SU-DHL-6 (cell line): Measurements from ENCODE around the gene KRT6A.

Experiments
- H2AFZ ChIP-seq: fragments of 200-600 bp; sonication (generic); 2 replicates; pipeline ENCODE4 v1.6.1; 2014; ENCODE audit warnings: low read depth, mild to moderate bottlenecking, moderate library complexity, mixed read lengths, antibody characterized with exemption, low read length; ENCODE audit not compliant: severe bottlenecking
- H3F3A ChIP-seq: fragments of 200-600 bp; shearing (Covaris generic); 2 replicates; pipeline ENCODE4 v1.6.0; 2016; ENCODE audit warnings: antibody characterized with exemption, mild to moderate bottlenecking; ENCODE audit not compliant: insufficient read depth
- H3K27ac ChIP-seq: fragments of 200-600 bp; sonication (generic); 2 replicates; pipeline ENCODE4 v1.5.1; 2016; ENCODE audit warnings: low read depth, mild to moderate bottlenecking, low read length, moderate library complexity, mixed read lengths
- H3K27me3 ChIP-seq: fragments of 200-600 bp; sonication (generic), shearing (Covaris generic); 2 replicates; pipeline ENCODE4 v1.6.0; 2014; ENCODE audit warnings: mild to moderate bottlenecking, low read length
- H3K36me3 ChIP-seq: fragments of 200-600 bp; sonication (generic); 2 replicates; pipeline ENCODE4 v1.6.1; 2014; ENCODE audit warnings: mild to moderate bottlenecking, low read length, mixed read lengths
- H3K4me2 ChIP-seq: fragments of 300-600, 200-600 bp; shearing (Covaris generic), sonication (generic); 2 replicates; pipeline ENCODE4 v1.6.0; 2014; ENCODE audit warnings: low read length, low read depth, mild to moderate bottlenecking; ENCODE audit not compliant: poor library complexity, severe bottlenecking
- H3K4me3 ChIP-seq: fragments of 200-600 bp; sonication (generic); 2 replicates; pipeline ENCODE4 v1.5.1; 2014; ENCODE audit warnings: antibody characterized with exemption, low read length, mild to moderate bottlenecking, mixed read lengths; ENCODE audit not compliant: insufficient read depth, poor library complexity, severe bottlenecking
- H3K79me2 ChIP-seq: fragments of 200-600 bp; sonication (generic); 2 replicates; pipeline ENCODE4 v1.6.1; 2014; ENCODE audit warnings: mild to moderate bottlenecking, low read length, moderate library complexity; ENCODE audit not compliant: insufficient read depth
- H3K9ac ChIP-seq: fragments of 200-600 bp; sonication (generic); 2 replicates; pipeline ENCODE4 v1.7.0; 2014; ENCODE audit warnings: mild to moderate bottlenecking, low read length
- H3K9me2 ChIP-seq: fragments of 200-600 bp; sonication (generic); replicated peaks from 2 replicates; pipeline ENCODE4 v1.6.1; 2014; ENCODE audit warnings: low read length; ENCODE audit not compliant: insufficient read depth
- H3K9me3 ChIP-seq: fragments of 200-600 bp; sonication (generic); 2 replicates; pipeline ENCODE4 v1.6.1; 2014; ENCODE audit warnings: low read length, mixed read lengths; ENCODE audit not compliant: insufficient read depth
- H4K20me1 ChIP-seq: fragments of 200-600 bp; sonication (generic); 2 replicates; pipeline ENCODE4 v1.6.1; 2014; ENCODE audit warnings: low read depth, mild to moderate bottlenecking, antibody characterized with exemption, low read length, moderate library complexity, mixed read lengths
- EZH2phosphoT487 ChIP-seq: fragments of 200-600 bp; sonication (generic), shearing (Covaris generic); conservative IDR thresholded peaks from 2 replicates; pipeline ENCODE4 v1.6.1; 2018; ENCODE audit warnings: mild to moderate bottlenecking, antibody characterized with exemption, low read length, moderate library complexity, mixed read lengths
- TF ChIP-seq, protein P1 (sequence below): fragments of 200-600 bp; sonication (generic); IDR thresholded peaks from one replicate; pipeline ENCODE4 v1.5.1; 2017; ENCODE audit warnings: antibody characterized with exemption, mild to moderate bottlenecking, low read length, moderate library complexity; ENCODE audit not compliant: insufficient read depth, poor library complexity, severe bottlenecking

KRT6A gene

DNA sequence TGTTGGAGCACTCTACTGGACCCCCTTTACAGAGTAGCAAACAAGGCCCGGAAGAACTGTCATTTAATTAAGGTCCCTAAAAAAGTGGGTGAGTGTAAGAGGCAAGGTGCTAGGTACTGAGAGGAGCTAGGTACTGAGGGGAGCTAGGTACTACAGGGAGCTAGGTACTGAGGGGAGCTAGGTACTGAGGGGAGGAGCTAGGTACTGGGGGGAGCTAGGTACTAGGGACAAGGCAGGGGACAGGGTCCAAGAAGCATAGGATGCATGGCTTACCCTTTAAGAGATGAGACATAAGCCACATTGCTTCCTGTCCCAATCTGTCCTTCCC, 22.2 kb upstream of the KRT6A start:
- H3K9me2 ChIP-seq: no peaks in the 10 kb centered on the region
- no peak overlapping the region for H2AFZ ChIP-seq
- H3K9me3 ChIP-seq: peaks cover 4% of the 10 kb centered on the region; the same call in 1 of the 2 replicates
- no peak overlapping the region for H3K4me2 ChIP-seq
- no peak overlapping the region for H3K4me3 ChIP-seq
- no peak overlapping the region for H3K27ac ChIP-seq
- H3K27me3 ChIP-seq: 0 out of 2 replicates have a peak, but pooled peaks cover 4% of the 10 kb centered on the region
- no peaks in the 10 kb centered on the region for H3F3A ChIP-seq
- no peak for TF ChIP-seq EZH2phosphoT487
- TF ChIP-seq, protein P1, sequence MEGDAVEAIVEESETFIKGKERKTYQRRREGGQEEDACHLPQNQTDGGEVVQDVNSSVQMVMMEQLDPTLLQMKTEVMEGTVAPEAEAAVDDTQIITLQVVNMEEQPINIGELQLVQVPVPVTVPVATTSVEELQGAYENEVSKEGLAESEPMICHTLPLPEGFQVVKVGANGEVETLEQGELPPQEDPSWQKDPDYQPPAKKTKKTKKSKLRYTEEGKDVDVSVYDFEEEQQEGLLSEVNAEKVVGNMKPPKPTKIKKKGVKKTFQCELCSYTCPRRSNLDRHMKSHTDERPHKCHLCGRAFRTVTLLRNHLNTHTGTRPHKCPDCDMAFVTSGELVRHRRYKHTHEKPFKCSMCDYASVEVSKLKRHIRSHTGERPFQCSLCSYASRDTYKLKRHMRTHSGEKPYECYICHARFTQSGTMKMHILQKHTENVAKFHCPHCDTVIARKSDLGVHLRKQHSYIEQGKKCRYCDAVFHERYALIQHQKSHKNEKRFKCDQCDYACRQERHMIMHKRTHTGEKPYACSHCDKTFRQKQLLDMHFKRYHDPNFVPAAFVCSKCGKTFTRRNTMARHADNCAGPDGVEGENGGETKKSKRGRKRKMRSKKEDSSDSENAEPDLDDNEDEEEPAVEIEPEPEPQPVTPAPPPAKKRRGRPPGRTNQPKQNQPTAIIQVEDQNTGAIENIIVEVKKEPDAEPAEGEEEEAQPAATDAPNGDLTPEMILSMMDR: no peak
- no peaks in the 10 kb centered on the region; the same call in 1 of the 2 replicates for H4K20me1 ChIP-seq
- no peak overlapping the region for H3K9ac ChIP-seq
- H3K79me2 ChIP-seq: no peaks in the 10 kb centered on the region
- no peaks in the 10 kb centered on the region for H3K36me3 ChIP-seq

DNA sequence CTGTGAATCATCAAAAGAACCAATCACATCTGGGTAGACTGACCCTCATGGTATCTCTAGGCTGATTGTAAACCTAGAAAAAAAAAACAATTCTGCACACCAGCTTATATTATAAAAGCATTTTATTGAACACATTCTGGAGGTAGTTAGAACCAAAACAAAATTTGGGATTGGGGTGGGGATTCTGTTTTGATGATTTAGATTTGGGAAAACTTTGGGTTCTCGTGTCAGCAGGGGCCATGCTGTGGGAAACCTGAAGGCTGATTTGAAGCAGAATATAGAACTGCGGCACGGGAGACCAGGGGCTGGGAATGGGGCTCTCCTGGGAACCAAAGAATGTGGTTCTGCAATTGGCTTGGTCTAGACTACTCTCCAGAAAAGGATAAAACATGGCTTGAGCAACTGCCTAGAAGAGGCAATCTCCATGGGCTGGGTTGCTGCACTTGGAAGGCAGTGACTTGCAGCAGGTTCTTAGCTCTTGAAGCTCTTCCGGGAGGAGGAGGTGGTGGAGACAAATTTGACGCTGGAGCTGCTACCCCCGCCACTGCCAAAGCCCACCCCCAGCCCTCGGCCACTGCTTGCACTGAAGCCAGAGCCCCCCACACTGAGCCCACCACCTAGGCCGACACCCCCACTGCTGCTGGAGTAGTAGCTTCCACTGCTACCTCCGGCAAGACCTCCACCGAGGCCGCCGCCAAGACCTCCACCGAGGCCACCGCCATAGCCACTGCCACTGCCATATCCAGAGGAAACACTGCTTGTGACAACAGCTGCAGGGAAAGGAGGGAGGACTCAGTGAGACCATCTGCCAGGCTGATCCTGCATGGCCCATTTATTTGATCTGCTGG, 21.6 kb upstream of the KRT6A start:
- TF ChIP-seq EZH2phosphoT487: no peak
- TF ChIP-seq, protein P1: no peak
- Histone ChIP-seq H2AFZ (no peak overlapping the region), H3K27ac (no peak overlapping the region), H4K20me1 (no peaks in the 10 kb centered on the region; the same call in 1 of the 2 replicates), H3K79me2 (no peaks in the 10 kb centered on the region), H3K9me2 (no peaks in the 10 kb centered on the region), H3K4me3 (no peak overlapping the region), H3K9me3 (peaks cover 5% of the 10 kb centered on the region; the same call in 1 of the 2 replicates), H3F3A (no peaks in the 10 kb centered on the region), H3K36me3 (no peaks in the 10 kb centered on the region), H3K4me2 (no peak overlapping the region), H3K27me3 (0 out of 2 replicates have a peak, but pooled peaks cover 4% of the 10 kb centered on the region), H3K9ac (no peak overlapping the region)

DNA sequence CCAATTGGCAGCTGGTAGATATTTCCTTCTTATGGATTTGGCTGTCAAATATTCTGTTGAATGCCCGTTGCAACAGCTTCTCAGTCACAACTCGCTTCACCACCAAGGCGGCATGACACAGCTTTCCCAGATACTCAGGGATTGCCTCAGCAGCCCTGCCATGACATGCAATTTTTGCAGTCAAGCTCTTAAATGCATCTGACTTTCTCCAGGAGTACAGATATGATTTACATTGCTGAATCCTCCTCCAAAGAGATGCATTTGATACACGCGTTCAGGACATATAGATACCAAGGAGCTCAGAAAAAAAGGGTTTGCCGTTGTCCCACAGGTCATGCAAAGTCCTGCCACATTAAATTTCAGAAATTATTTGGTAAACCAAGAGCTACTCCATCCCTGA, 20.7 kb upstream of the KRT6A start:
- Histone ChIP-seq H2AFZ (no peak overlapping the region), H4K20me1 (no peaks in the 10 kb centered on the region; the same call in 1 of the 2 replicates), H3K9ac (no peak overlapping the region), H3K27me3 (0 out of 2 replicates have a peak, but pooled peaks cover 4% of the 10 kb centered on the region), H3K9me2 (no peaks in the 10 kb centered on the region), H3F3A (no peaks in the 10 kb centered on the region), H3K9me3 (peaks cover 5% of the 10 kb centered on the region; the same call in 1 of the 2 replicates), H3K36me3 (no peaks in the 10 kb centered on the region), H3K4me2 (no peak overlapping the region), H3K27ac (no peak overlapping the region), H3K79me2 (no peaks in the 10 kb centered on the region), H3K4me3 (no peak overlapping the region)
- no peak for TF ChIP-seq EZH2phosphoT487
- TF ChIP-seq, protein P1: no peak
